Airway epithelial cell (primary cell): ENCODE results near the gene ZNF791. TPM values are rescaled to one million over a fixed set of nuclear protein-coding genes. Genes with fewer than 3 reads are reported as not detected.

Experiments
- total RNA-seq: library from RNA; depleted of rRNA; stranded (reverse); fragments of >200 nt; gene quantifications from 2 replicates; pipeline ENCODE4 v1.2.3, GENCODE V29; 2015

The ZNF791 gene
- 9.0 and 9.2 TPM in 2 replicates for total RNA-seq

GRCh38 chr19:12610540-12611360 is at the start of gene ZNF791, which contains the start of gene ZNF490:
Gene ZNF791 (plus strand): TSS chr19:12610920. CDS start chr19:12611080, 160 bp downstream.
Gene ZNF490 (minus strand): TSS chr19:12610813. CDS start chr19:12610680, 133 bp downstream.

GRCh38 chr19:12666265-12667048 is 55.7 kb downstream of the ZNF791 start, which contains the start of the genes MAN2B1 and WDR83:
Gene MAN2B1 (minus strand): TSS chr19:12666742. CDS start chr19:12666701, 41 bp downstream.
Gene WDR83 (plus strand): TSS chr19:12666807. CDS start chr19:12669791, 2,984 bp downstream.

GRCh38 chr19:12681074-12681987 is 70.6 kb downstream of the ZNF791 start, which contains the start of gene DHPS:
Gene DHPS (minus strand): TSS chr19:12681880. CDS start chr19:12681766, 114 bp downstream.

Other genes starting within 250 kb of the ZNF791 start
- gene ZNF442, start 245.2 kb upstream of the ZNF791 start, total RNA-seq: 0.37 and 0.56 TPM in 2 replicates
- 1.6 and 2.6 TPM in 2 replicates for gene ZNF799, start 209.6 kb upstream of the ZNF791 start, total RNA-seq
- 1.6 and 1.7 TPM in 2 replicates for gene ZNF443, start 169.9 kb upstream of the ZNF791 start, total RNA-seq
- 0.23 and 0.56 TPM in 2 replicates for gene ZNF709, start 126.1 kb upstream of the ZNF791 start, total RNA-seq
- gene ZNF564, start 59.4 kb upstream of the ZNF791 start, total RNA-seq: 2.3 and 3.7 TPM in 2 replicates
- 3.0 and 4.3 TPM in 2 replicates for gene ZNF490, start 107 bp upstream of the ZNF791 start, total RNA-seq
- gene MAN2B1, start 55.8 kb downstream of the ZNF791 start, total RNA-seq: 39.4 and 43.9 TPM in 2 replicates
- gene WDR83, start 55.9 kb downstream of the ZNF791 start, total RNA-seq: 6.2 and 10.6 TPM in 2 replicates
- 63.6 and 81.8 TPM in 2 replicates for gene DHPS, start 71.0 kb downstream of the ZNF791 start, total RNA-seq
- not detected in 2 replicates for gene GNG14, start 77.1 kb downstream of the ZNF791 start, total RNA-seq
- 15.8 and 23.4 TPM in 2 replicates for gene FBXW9, start 85.7 kb downstream of the ZNF791 start, total RNA-seq
- 36.6 and 41.9 TPM in 2 replicates for gene TNPO2, start 113.0 kb downstream of the ZNF791 start, total RNA-seq
- gene TRIR, start 123.8 kb downstream of the ZNF791 start, total RNA-seq: 284 and 434 TPM in 2 replicates
- gene GET3, start 126.6 kb downstream of the ZNF791 start, total RNA-seq: 64.1 and 82.2 TPM in 2 replicates
- not detected in 2 replicates for gene BEST2, start 140.9 kb downstream of the ZNF791 start, total RNA-seq
- gene HOOK2, start 164.6 kb downstream of the ZNF791 start, total RNA-seq: 25.5 and 32.4 TPM in 2 replicates
- gene JUNB, start 180.6 kb downstream of the ZNF791 start, total RNA-seq: 514 and 542 TPM in 2 replicates
- gene PRDX2, start 190.9 kb downstream of the ZNF791 start, total RNA-seq: 476 and 536 TPM in 2 replicates
- gene THSD8, start 191.1 kb downstream of the ZNF791 start, total RNA-seq: not detected in 2 replicates
- gene RNASEH2A, start 195.7 kb downstream of the ZNF791 start, total RNA-seq: 39.0 and 42.2 TPM in 2 replicates
- not detected in 2 replicates for gene RTBDN, start 223.7 kb downstream of the ZNF791 start, total RNA-seq
- gene MAST1, start 227.6 kb downstream of the ZNF791 start, total RNA-seq: 0.23 and 0.42 TPM in 2 replicates